GM23338 (cell line): Measurements from ENCODE around the gene CTNNA3. TPM values are rescaled to one million over a fixed set of nuclear protein-coding genes. Genes with fewer than 3 reads are reported as not detected.

Experiments
- ATAC-seq: fragments of 200-7000 bp; cut with Tn5 transposase; 3 replicates; pipeline ENCODE4 v1.9.1; 2020
- DNase-seq: peaks from one replicate; pipeline ENCODE4 v3.0.0-alpha.2; 2015; ENCODE audit warnings: low spot score
- H2AFZ ChIP-seq: fragments of 200-600 bp; sonication (generic); 2 replicates; pipeline ENCODE4 v1.8.0; 2016; ENCODE audit warnings: antibody characterized with exemption, mild to moderate bottlenecking, moderate library complexity
- H3F3A ChIP-seq: fragments of 200-600 bp; sonication (generic); replicated peaks from 2 replicates; pipeline ENCODE4 v1.8.0; 2017; ENCODE audit warnings: antibody characterized with exemption, mixed run types, low read depth
- H3K27ac ChIP-seq: fragments of 200-600 bp; sonication (generic); 2 replicates; pipeline ENCODE4 v1.6.1; 2016; ENCODE audit warnings: low read depth
- H3K27me3 ChIP-seq: fragments of 200-600 bp; sonication (generic); 2 replicates; pipeline ENCODE4 v1.8.0; 2016; ENCODE audit warnings: mild to moderate bottlenecking, mixed run types, moderate library complexity; ENCODE audit not compliant: insufficient read depth
- H3K36me3 ChIP-seq: fragments of 200-600 bp; sonication (generic); 2 replicates; pipeline ENCODE4 v1.8.0; 2016; ENCODE audit warnings: mild to moderate bottlenecking; ENCODE audit not compliant: insufficient read depth
- H3K4me1 ChIP-seq: fragments of 200-600 bp; sonication (generic); 2 replicates; pipeline ENCODE4 v1.8.0; 2016; ENCODE audit warnings: mild to moderate bottlenecking, moderate library complexity; ENCODE audit not compliant: insufficient read depth
- H3K4me2 ChIP-seq: fragments of 200-600 bp; sonication (generic); 2 replicates; pipeline ENCODE4 v1.7.1; 2017; ENCODE audit warnings: mixed run types
- H3K4me3 ChIP-seq: fragments of 200-600 bp; sonication (generic); 2 replicates; pipeline ENCODE4 v1.6.1; 2016; ENCODE audit warnings: mixed run types
- H3K79me2 ChIP-seq: fragments of 200-600 bp; sonication (generic); replicated peaks from 2 replicates; pipeline ENCODE4 v1.8.0; 2017; ENCODE audit warnings: mild to moderate bottlenecking; ENCODE audit not compliant: insufficient read depth
- H3K9me2 ChIP-seq: fragments of 200-600 bp; sonication (generic); 2 replicates; pipeline ENCODE4 v1.8.0; 2017; ENCODE audit not compliant: insufficient read depth
- H4K20me1 ChIP-seq: fragments of 200-600 bp; sonication (generic); replicated peaks from 2 replicates; pipeline ENCODE4 v1.8.0; 2017; ENCODE audit warnings: mild to moderate bottlenecking; ENCODE audit not compliant: insufficient read depth
- H3K27ac Mint-ChIP-seq: 2 replicates; pipeline ENCODE4 v1.8.0; 2020; ENCODE audit warnings: inconsistent platforms, mild to moderate bottlenecking, moderate library complexity, mixed read lengths
- H3K27me3 Mint-ChIP-seq: 3 replicates; pipeline ENCODE4 v1.8.0; 2022; ENCODE audit warnings: low read depth, mild to moderate bottlenecking, moderate library complexity, mixed read lengths, inconsistent platforms; ENCODE audit not compliant: insufficient read depth, poor library complexity
- H3K36me3 Mint-ChIP-seq: 3 replicates; pipeline ENCODE4 v1.8.0; 2021; ENCODE audit warnings: low read depth, mild to moderate bottlenecking, inconsistent platforms, moderate library complexity, mixed read lengths
- H3K4me1 Mint-ChIP-seq: 3 replicates; pipeline ENCODE4 v1.8.0; 2020; ENCODE audit warnings: mild to moderate bottlenecking, inconsistent platforms, mixed read lengths
- H3K4me3 Mint-ChIP-seq: 3 replicates; pipeline ENCODE4 v1.8.0; 2021; ENCODE audit warnings: moderate library complexity, mild to moderate bottlenecking, inconsistent platforms, mixed read lengths
- H3K9me3 Mint-ChIP-seq: 3 replicates; pipeline ENCODE4 v1.8.0; 2020; ENCODE audit warnings: moderate library complexity, mild to moderate bottlenecking, inconsistent platforms, mixed read lengths
- CREB1 ChIP-seq: fragments of 250-450 bp; sonication (Bioruptor Pico); IDR thresholded peaks from 2 replicates; pipeline ENCODE4 v1.5.0; 2020; ENCODE audit warnings: low read depth, mild to moderate bottlenecking, moderate library complexity
- ETS1 ChIP-seq: IDR thresholded peaks from 2 replicates; pipeline ENCODE4 v1.6.1; 2016; ENCODE audit warnings: antibody characterized with exemption
- EZH2 ChIP-seq: fragments of 200-600 bp; sonication (generic); IDR thresholded peaks from one replicate; pipeline ENCODE4 v1.8.0; 2017; ENCODE audit warnings: antibody characterized with exemption, mild to moderate bottlenecking, low read depth; ENCODE audit not compliant: unreplicated experiment
- EZH2phosphoT487 ChIP-seq: fragments of 200-600 bp; sonication (generic); IDR thresholded peaks from one replicate; pipeline ENCODE4 v1.8.1; 2018; ENCODE audit warnings: antibody characterized with exemption; ENCODE audit not compliant: unreplicated experiment
- JUNB ChIP-seq: IDR thresholded peaks from one replicate; pipeline ENCODE4 v1.6.1; 2016; ENCODE audit warnings: antibody characterized with exemption; ENCODE audit not compliant: unreplicated experiment
- POLR2AphosphoS5 ChIP-seq: IDR thresholded peaks from 2 replicates; pipeline ENCODE4 v1.6.1; 2016; ENCODE audit warnings: antibody characterized with exemption, low read depth
- STAT1 ChIP-seq: IDR thresholded peaks from one replicate; pipeline ENCODE4 v1.6.1; 2016; ENCODE audit warnings: antibody characterized with exemption; ENCODE audit not compliant: unreplicated experiment
- ZNF114 ChIP-seq: fragments of 250-450 bp; sonication (Bioruptor Pico); IDR thresholded peaks from 2 replicates; pipeline ENCODE4 v1.5.0; 2020; ENCODE audit warnings: mild to moderate bottlenecking, moderate library complexity
- ZNF331 ChIP-seq: fragments of 250-450 bp; sonication (Bioruptor Pico); IDR thresholded peaks from 2 replicates; pipeline ENCODE4 v1.5.0; 2020; ENCODE audit warnings: low read depth, mild to moderate bottlenecking, moderate library complexity
- polyA plus RNA-seq: library from polyadenylated mRNA; unstranded; fragments of >200 nt; fragmentation: Nextera tagmentation; extraction: Ambion mirVana; gene quantifications from 2 replicates; pipeline ENCODE4 v1.2.1, GENCODE V29; 2016
- total RNA-seq: library from RNA; depleted of rRNA; stranded (reverse); fragments of >200 nt; shearing (Covaris generic); gene quantifications from 2 replicates; pipeline ENCODE4 v1.2.3, GENCODE V29; 2014
- TF ChIP-seq, protein P1 (sequence below): IDR thresholded peaks from one replicate; pipeline ENCODE4 v1.6.1; 2018; ENCODE audit warnings: antibody characterized with exemption; ENCODE audit not compliant: unreplicated experiment

Gene CTNNA3
- total and polyA plus RNA-seq, 2 experiments from 2014 or later: 0.71 to 3.3 TPM

GRCh38 chr10:67327626-67328535 lies 368.1 kb downstream of the CTNNA3 start (continued):
- TF ChIP-seq, protein P1, sequence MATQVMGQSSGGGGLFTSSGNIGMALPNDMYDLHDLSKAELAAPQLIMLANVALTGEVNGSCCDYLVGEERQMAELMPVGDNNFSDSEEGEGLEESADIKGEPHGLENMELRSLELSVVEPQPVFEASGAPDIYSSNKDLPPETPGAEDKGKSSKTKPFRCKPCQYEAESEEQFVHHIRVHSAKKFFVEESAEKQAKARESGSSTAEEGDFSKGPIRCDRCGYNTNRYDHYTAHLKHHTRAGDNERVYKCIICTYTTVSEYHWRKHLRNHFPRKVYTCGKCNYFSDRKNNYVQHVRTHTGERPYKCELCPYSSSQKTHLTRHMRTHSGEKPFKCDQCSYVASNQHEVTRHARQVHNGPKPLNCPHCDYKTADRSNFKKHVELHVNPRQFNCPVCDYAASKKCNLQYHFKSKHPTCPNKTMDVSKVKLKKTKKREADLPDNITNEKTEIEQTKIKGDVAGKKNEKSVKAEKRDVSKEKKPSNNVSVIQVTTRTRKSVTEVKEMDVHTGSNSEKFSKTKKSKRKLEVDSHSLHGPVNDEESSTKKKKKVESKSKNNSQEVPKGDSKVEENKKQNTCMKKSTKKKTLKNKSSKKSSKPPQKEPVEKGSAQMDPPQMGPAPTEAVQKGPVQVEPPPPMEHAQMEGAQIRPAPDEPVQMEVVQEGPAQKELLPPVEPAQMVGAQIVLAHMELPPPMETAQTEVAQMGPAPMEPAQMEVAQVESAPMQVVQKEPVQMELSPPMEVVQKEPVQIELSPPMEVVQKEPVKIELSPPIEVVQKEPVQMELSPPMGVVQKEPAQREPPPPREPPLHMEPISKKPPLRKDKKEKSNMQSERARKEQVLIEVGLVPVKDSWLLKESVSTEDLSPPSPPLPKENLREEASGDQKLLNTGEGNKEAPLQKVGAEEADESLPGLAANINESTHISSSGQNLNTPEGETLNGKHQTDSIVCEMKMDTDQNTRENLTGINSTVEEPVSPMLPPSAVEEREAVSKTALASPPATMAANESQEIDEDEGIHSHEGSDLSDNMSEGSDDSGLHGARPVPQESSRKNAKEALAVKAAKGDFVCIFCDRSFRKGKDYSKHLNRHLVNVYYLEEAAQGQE: no peak
- TF ChIP-seq STAT1 (no peak), EZH2phosphoT487 (no peak)

DNA sequence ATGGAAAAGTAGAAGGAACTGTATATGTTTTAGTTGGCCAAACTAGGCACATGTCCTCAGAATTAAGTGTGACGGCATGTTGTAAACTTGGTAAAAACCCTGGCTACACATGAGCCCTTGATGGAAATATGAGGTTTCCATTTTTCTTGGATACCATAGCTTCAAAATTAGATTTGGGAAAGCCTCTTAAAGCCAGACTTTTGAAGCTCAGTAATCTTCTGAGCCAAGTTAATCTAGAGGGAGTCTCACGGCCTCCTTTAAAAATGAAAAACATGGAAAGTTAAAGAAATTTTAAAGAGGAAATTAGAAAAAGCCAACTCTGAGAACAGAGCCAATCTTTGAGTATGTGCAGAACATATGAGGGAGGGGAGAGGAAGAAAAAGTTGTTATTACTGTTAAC lies 376.0 kb downstream of the CTNNA3 start:
- Mint-ChIP-seq H3K4me3 (no peak overlapping the region), H3K36me3 (peaks cover 3% of the 10 kb centered on the region; the same call in 1 of the 3 replicates), H3K27ac (no peak overlapping the region), H3K27me3 (no peaks in the 10 kb centered on the region), H3K4me1 (no peaks in the 10 kb centered on the region), H3K9me3 (peaks cover 11% of the 10 kb centered on the region; the same call in 2 of the 3 replicates)
- Histone ChIP-seq H4K20me1 (no peaks in the 10 kb centered on the region), H3K36me3 (no peaks in the 10 kb centered on the region), H3K27me3 (no peaks in the 10 kb centered on the region), H3F3A (no peaks in the 10 kb centered on the region), H3K79me2 (no peaks in the 10 kb centered on the region), H3K27ac (no peak overlapping the region), H3K4me2 (no peak overlapping the region), H3K9me2 (no peaks in the 10 kb centered on the region), H2AFZ (no peak overlapping the region), H3K4me3 (no peak overlapping the region), H3K4me1 (no peaks in the 10 kb centered on the region)
- TF ChIP-seq ETS1: no peak
- DNase-seq (no peak), ATAC-seq (no peak)

DNA sequence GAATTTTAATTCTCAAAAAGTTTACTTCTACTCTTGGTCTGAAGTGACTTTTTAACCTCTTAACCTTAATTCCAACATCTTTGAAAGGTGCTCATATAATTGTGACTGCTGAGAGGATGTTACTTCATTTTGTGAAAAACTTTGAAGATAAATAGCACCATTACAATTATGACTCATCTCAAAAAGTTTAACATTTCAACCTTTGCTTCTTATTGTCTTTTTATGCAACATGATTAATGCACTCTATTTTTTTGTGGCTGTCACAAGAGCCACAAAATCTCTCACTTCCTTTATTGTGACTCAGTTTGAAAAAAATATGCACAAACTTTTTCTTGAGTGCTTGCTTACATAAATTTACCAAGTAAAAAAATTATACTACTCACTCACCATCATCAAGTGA lies 387.1 kb downstream of the CTNNA3 start:
- Histone ChIP-seq H3K27me3 (no peaks in the 10 kb centered on the region), H3K27ac (no peak overlapping the region), H3K4me3 (no peak overlapping the region), H3K79me2 (no peaks in the 10 kb centered on the region), H3K4me1 (no peaks in the 10 kb centered on the region), H3K9me2 (peaks cover 3% of the 10 kb centered on the region; the same call in 1 of the 2 replicates), H3F3A (no peaks in the 10 kb centered on the region), H3K36me3 (no peaks in the 10 kb centered on the region; the same call in 1 of the 2 replicates), H2AFZ (no peak overlapping the region), H3K4me2 (no peak overlapping the region), H4K20me1 (no peaks in the 10 kb centered on the region)
- Mint-ChIP-seq H3K36me3 (peaks cover 6% of the 10 kb centered on the region), H3K9me3 (peaks cover 6% of the 10 kb centered on the region), H3K4me1 (0 out of 3 replicates have a peak, but pooled peaks cover 2% of the 10 kb centered on the region), H3K4me3 (no peak overlapping the region), H3K27me3 (no peaks in the 10 kb centered on the region), H3K27ac (no peak overlapping the region)
- ATAC-seq (no peak), DNase-seq (no peak)
- no peak for TF ChIP-seq ZNF331 (CRISPR knock-in tag)
- no peak for TF ChIP-seq CREB1 (CRISPR knock-in tag)
- TF ChIP-seq JUNB: no peak
- TF ChIP-seq POLR2AphosphoS5: no peak
- no peak for TF ChIP-seq EZH2
- no peak for TF ChIP-seq ZNF114 (CRISPR knock-in tag)
